Posterior cingulate gyrus (tissue), 11 donors: ENCODE results near the gene RABEPK.
"Not testable (repeated sequence)": the region's sequence is repeated elsewhere in the genome, so short reads cannot be mapped to it uniquely, and the experiment has no call there.

Source experiments
- DNase-seq, 10 donors: peaks; one replicate each; pipeline versions ENCODE4 v3.0.0 to v3.0.0-alpha.2; 2020 to 2021; ENCODE audit warnings: mixed read lengths in 3 of 10
- intact Hi-C: fragments of 100-400 bp; cut with DNase I; formaldehyde crosslinking; loops from one replicate; pipeline ENCODE4 v1.15.1; 2023

The RABEPK gene

GRCh38 chr9:125200216-125201047 lies at the start of gene RABEPK:
TSS of gene RABEPK (plus strand) at chr9:125200542. CDS start at chr9:125203014, 2,472 bp downstream.
- intact Hi-C loops, result loop anchor here (2.0 kb wide), 1 partner anchor 40 kb away; the partner anchor contains the start of gene HSPA5
- peak; percentile 79 to 98 (median 90) for DNase-seq

DNA sequence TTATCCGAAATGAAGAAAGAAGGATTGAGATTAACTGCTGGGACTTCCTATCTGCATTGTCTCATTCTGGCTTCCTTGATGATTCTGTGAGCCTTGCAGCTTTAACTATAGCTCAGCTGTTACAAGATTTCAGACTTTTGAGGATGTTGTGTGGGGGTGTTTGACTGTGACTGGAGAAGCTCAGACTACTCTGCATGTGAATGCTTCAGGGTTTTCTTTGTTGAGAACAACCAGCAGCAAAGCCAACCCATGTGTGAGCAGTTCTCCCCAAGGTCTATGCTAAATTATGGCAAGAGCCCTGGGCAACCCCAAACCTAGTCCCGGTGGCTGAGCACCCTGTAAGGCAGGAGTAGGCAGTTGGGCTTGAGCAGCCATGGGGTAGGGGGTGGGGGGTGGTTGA lies 48.6 kb upstream of the RABEPK start:
- intact Hi-C loops, result no loop called here
- no peak for DNase-seq

GRCh38 chr9:125153712-125154367 lies 46.5 kb upstream of the RABEPK start:
- no peak for DNase-seq
- intact Hi-C loops, result no loop called here

DNA sequence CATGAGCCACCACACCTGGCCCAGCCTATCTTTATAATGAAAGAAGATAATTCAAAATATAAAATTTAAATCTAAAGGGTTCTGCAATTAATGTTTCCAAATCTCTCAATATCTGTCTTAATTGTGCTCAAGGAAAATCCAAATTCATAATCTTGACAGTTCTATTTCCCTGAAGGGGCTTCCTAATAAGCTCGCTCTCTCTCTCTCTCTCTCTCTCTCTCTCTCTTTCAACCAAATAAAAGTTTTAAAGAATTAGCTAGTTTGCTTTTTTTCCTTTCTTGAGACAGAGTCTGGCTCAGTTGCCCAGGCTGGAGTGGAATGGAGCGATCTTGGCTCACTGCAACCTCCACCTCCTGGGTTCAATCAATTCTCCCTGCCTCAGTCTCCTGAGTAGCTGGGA lies 43.8 kb upstream of the RABEPK start:
- no peak for DNase-seq
- intact Hi-C loops, result no loop called here

DNA sequence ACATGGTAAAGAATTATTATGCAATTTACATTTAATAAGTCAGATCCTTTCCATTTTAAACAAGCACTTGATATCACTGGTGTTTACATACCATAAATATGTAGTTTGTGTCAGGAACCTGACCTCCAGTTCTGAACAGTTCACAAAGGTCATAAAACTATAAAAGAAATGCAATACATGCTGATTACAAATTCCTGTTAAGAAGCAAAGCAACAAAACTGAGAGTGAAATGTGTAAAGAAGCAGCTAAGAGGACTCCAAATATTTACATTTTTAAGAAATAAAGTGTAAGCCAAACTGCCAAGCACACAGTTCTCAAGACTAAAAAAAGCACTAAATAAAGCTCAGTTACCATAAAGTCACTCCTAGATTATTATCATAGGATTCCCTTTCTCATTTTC lies 39.6 kb upstream of the RABEPK start:
- DNase-seq, result no peak
- intact Hi-C loops, result no loop called here

GRCh38 chr9:125161284-125161918 lies 38.9 kb upstream of the RABEPK start:
- DNase-seq, result no peak
- intact Hi-C loops, result no loop called here

GRCh38 chr9:125162891-125163290 lies 37.5 kb upstream of the RABEPK start:
- DNase-seq, intact Hi-C loops: not testable (repeated sequence)

GRCh38 chr9:125166762-125167161 lies 33.6 kb upstream of the RABEPK start:
- DNase-seq, result no peak
- intact Hi-C loops, result no loop called here

DNA sequence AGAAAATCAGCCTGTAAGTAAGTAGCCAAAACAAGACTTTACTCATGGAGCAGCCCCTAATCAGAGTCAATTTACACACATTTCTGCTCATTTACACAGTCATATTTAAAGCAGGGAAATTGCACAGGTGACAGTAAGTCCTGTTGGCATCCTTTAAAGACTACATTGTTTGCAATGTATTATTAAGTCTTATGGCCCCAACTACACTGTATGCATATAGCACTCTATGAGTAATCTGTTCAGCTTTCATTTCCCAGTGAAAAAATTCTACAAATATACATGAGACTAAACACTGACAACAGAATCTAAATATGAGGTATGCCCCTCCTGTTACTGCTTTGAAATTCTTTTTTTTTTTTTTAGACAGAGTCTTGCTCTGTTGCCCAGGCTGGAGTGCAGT lies 30.4 kb upstream of the RABEPK start:
- intact Hi-C loops, result no loop called here
- DNase-seq, result no peak

DNA sequence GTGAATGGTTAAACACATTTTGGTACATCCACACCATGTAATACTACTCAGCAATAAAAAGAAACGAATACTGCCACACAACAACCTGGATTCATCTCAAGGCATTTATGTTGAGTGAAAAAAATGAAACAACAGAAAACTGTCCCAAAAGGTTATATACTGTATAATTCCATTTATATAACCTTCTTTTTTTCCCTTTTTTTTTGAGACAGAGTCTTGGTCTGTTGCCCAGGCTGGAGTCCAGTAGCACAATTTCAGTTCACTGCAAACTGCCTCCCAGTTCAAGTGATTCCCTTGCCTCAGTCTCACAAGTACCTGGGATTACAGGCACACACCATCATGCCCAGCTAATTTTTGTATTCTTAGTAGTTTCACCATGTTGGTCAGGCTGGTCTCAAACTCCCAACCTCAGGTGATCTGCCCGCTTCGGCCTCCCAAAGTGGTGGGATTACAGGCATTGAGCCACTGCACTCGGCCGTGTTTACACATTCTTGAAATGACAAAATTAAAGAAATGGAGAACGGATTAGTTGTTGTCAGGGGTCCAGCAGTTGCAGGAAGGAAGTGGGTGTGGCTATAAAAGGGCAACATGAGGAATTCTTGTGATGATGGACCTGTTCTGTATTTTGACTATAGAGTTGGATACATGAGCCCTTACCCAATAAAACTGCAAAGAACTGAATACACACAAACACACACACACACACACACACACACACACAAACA lies 28.1 kb upstream of the RABEPK start:
- intact Hi-C loops, result no loop called here
- no peak for DNase-seq

- intact Hi-C loops, result no loop called here
- DNase-seq, result no peak
These were observed 23.7 kb upstream of the RABEPK start for GRCh38 chr9:125176636-125177035.

DNA sequence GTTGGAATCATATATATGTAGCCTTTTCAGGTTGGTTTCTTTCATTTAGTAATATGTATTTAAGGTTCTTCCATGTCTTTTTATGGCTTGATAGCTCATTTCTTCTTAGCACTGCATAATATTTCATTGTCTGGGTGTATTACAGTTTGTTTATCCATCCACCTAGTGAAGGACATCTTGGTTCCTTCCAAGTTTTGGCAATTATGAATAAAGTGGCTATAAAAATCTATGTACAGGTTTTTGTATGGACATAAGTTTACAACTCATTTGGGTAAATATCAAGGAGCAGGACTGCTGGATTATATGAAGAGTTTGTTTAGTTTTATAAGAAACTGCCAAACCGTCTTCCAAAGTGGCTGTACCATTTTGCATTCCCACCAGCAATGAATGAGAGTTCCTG lies 22.5 kb upstream of the RABEPK start:
- no peak for DNase-seq
- intact Hi-C loops, result no loop called here

DNA sequence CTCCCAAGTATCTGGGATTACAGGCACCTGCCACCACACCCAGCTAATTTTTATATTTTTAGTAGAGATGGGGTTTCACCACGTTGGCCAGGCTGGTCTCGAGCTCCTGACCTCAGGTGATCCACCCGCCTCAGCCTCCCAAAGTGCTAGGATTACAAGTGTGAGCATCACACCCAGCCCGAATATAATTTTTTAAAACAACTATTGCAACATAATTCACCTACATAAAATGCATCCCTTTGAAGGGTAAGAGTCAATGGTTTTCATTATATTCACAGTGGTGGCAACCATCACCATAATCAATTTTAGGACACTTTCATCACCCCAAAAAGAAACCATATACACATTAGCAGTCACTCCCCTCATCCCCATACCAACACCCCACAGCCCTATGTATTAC lies 20.6 kb upstream of the RABEPK start:
- DNase-seq, intact Hi-C loops: not testable (repeated sequence)

DNA sequence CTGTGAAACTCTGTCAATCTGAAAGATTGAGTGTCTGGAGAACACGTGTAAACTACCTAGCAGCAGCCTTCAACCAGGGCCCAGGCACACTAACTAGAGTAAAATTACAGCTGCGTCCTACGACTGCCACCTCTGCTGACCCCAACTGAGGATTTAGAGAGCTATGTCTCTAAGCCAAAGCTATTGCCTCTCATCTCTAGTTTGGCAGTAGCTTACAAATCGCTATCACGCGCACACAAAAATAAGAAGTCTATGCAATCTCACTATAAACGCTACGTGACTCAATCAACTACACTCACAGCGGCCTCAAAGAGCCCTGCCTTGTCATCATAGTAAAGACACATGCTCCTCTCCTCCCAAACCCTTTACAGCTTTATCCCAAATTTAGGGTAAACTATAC lies 19.5 kb upstream of the RABEPK start:
- intact Hi-C loops, result no loop called here
- DNase-seq, result no peak

- DNase-seq, intact Hi-C loops: not testable (repeated sequence)
These were observed 18.6 kb upstream of the RABEPK start for GRCh38 chr9:125181756-125182155.

- intact Hi-C loops, result no loop called here
These were observed 17.3 kb upstream of the RABEPK start for GRCh38 chr9:125183054-125183453.

DNA sequence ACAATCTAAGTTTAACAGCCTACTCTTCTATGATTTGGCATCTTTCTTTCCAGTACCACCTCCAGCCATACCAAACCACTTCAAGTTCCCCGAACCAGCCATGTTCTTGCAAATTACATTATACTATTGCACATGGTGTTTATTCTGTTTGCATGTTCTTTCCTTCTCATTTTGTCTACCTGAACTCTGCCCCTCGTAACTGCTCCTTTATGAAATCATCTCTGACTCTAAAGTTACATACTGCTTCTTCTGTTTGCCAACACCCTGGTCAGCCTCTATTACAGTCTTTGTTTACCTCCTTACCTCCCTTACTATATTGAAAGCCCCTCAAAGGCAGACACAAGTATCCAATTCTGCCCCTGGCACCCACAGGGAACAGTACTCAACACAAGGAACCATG lies 16.8 kb upstream of the RABEPK start:
- DNase-seq, result no peak
- intact Hi-C loops, result no loop called here

More at GRCh38 chr9:125183054-125183453, 17.3 kb upstream of the RABEPK start:
- DNase-seq, result no peak

GRCh38 chr9:125189011-125189360 lies 11.4 kb upstream of the RABEPK start:
- intact Hi-C loops, result loop anchor here (1.0 kb wide), 1 partner anchor 52 kb away; the partner anchor contains the start of gene HSPA5
- DNase-seq, result peak in 3 of 10 donors; percentile 11 to 73 (median 15)

GRCh38 chr9:125189361-125190289 lies 10.7 kb upstream of the RABEPK start, which contains the start of gene PPP6C:
TSS of gene PPP6C (minus strand) at chr9:125189803. CDS start at chr9:125189718, 85 bp downstream.
- intact Hi-C loops, result loop anchor here (1.0 kb wide), 1 partner anchor 52 kb away; the partner anchor contains the start of gene HSPA5

More at GRCh38 chr9:125189361-125190289, 10.7 kb upstream of the RABEPK start, which contains the start of gene PPP6C:
- DNase-seq, result peak; percentile 97 to 100 (median 98)
